Erythroblast (primary cell): ENCODE data around the gene TTC38.

Experiments
- GATA1 ChIP-seq: IDR thresholded peaks from 2 replicates; pipeline ENCODE4 v1.6.1; 2011; ENCODE audit warnings: low read depth, mild to moderate bottlenecking, control low read depth, low read length, moderate library complexity
- POLR2A ChIP-seq: IDR thresholded peaks from 2 replicates; pipeline ENCODE4 v1.6.1; 2011; ENCODE audit warnings: mild to moderate bottlenecking, low read length

DNA sequence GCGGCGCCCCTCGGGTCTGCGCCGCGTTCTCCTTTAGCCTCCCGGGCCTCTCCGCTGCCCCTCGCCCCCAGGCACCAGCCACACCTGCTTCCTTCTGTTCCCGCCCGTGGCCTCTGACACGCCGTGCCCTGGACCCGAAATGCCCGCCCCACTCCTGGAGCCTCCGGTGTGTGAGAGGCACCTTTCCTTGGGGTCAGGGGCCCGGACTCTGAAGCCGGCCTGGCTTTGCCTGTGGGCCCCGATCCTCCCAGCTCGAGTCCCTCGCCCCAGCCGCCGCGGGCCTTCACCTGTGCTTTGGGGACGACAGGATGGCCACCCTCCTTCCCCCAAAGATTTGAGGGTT, 17.1 kb upstream of the TTC38 start:
- TF ChIP-seq POLR2A (no peak), GATA1 (no peak)
